Endometrium (tissue), 2 donors: Measurements from ENCODE around the gene PDIK1L.

Experiments used
- FAIRE-seq: peaks from 2 replicates; lab custom pipeline; 2012; peaks lifted over from hg19 to GRCh38; lab: Jason Lieb, UNC
- donor health status: control.
- donor health status: control.

Gene PDIK1L

GRCh38 chr1:26171084-26172072 is 59.8 kb downstream of the PDIK1L start, which contains the start of gene ZNF593OS:
TSS of gene ZNF593OS (minus strand) at chr1:26171832. CDS start at chr1:26171661, 171 bp downstream.
- no peak for FAIRE-seq
